CD14-positive monocyte (primary cell): ENCODE results near the gene CCNQ. TPM values are rescaled to one million over a fixed set of nuclear protein-coding genes. Genes with fewer than 3 reads are reported as not detected.

Experiments
- DNase-seq, 3 donors: peaks; one replicate each; pipeline ENCODE4 v3.0.0-alpha.2; 2011 to 2022
- H2AFZ ChIP-seq: 2 replicates; pipeline ENCODE4 v1.6.0; 2012; ENCODE audit warnings: mild to moderate bottlenecking, low read depth, low read length, inconsistent platforms; ENCODE audit not compliant: insufficient read depth, poor library complexity, severe bottlenecking
- H3K27ac ChIP-seq, 2 donors: 1 replicate in 1 of 2; 2 replicates in 1 of 2; pipeline ENCODE4 v1.5.1; 2012 to 2013; ENCODE audit warnings: low read length in 2 of 2, control low read depth in 1 of 2, inconsistent platforms in 1 of 2, low read depth in 1 of 2, mild to moderate bottlenecking in 1 of 2
- H3K27me3 ChIP-seq, 2 donors: one replicate each; pipeline versions ENCODE4 v1.6.0 to v1.6.1; 2011 to 2013; ENCODE audit warnings: low read length in 2 of 2; ENCODE audit not compliant: control insufficient read depth in 2 of 2, insufficient read depth in 2 of 2
- H3K36me3 ChIP-seq, 2 donors: replicated peaks in 1 of 2; 1 replicate in 1 of 2; 2 replicates in 1 of 2; pipeline versions ENCODE4 v1.5.1 to v1.6.1; 2012 to 2013; ENCODE audit warnings: low read length in 2 of 2, control low read depth in 1 of 2, inconsistent platforms in 1 of 2, mild to moderate bottlenecking in 1 of 2; ENCODE audit not compliant: insufficient read depth in 2 of 2, control insufficient read depth in 1 of 2
- H3K4me1 ChIP-seq, 2 donors: 1 replicate in 1 of 2; 2 replicates in 1 of 2; pipeline versions ENCODE4 v1.5.1 to v1.6.1; 2012 to 2013; ENCODE audit warnings: low read length in 2 of 2, control low read depth in 1 of 2, inconsistent platforms in 1 of 2, mild to moderate bottlenecking in 1 of 2, moderate library complexity in 1 of 2; ENCODE audit not compliant: insufficient read depth in 2 of 2, control insufficient read depth in 1 of 2
- H3K4me2 ChIP-seq: replicated peaks from 2 replicates; pipeline ENCODE3; 2012; ENCODE audit warnings: low read length, moderate library complexity, mild to moderate bottlenecking; ENCODE audit not compliant: poor library complexity, severe bottlenecking; ENCODE audit errors: extremely low read depth
- H3K4me3 ChIP-seq, 3 experiments: fragments of 200-600 bp in 1 of 3; sonication (generic) in 1 of 3; replicated peaks in 1 of 3; 1 replicate in 2 of 3; 2 replicates in 1 of 3; pipeline ENCODE4 v1.5.1; 2011 to 2013; ENCODE audit warnings: low read length in 3 of 3, mild to moderate bottlenecking in 3 of 3, control low read depth in 2 of 3, low read depth in 2 of 3, inconsistent platforms in 1 of 3, moderate library complexity in 1 of 3
- H3K79me2 ChIP-seq: 2 replicates; pipeline ENCODE4 v1.6.0; 2012; ENCODE audit warnings: mild to moderate bottlenecking, control low read depth, inconsistent platforms, low read length, moderate library complexity; ENCODE audit not compliant: insufficient read depth
- H3K9ac ChIP-seq: 2 replicates; pipeline ENCODE4 v1.6.0; 2017; ENCODE audit warnings: low read length, mild to moderate bottlenecking; ENCODE audit not compliant: insufficient read depth, poor library complexity, severe bottlenecking
- H3K9me3 ChIP-seq, 2 donors: replicated peaks in 1 of 2; 1 replicate in 1 of 2; 2 replicates in 1 of 2; pipeline versions ENCODE4 v1.5.1 to v1.6.1; 2012 to 2013; ENCODE audit warnings: low read length in 2 of 2, control low read depth in 1 of 2; ENCODE audit not compliant: control insufficient read depth in 1 of 2, insufficient read depth in 1 of 2
- H4K20me1 ChIP-seq: 2 replicates; pipeline ENCODE4 v1.6.0; 2012; ENCODE audit warnings: mild to moderate bottlenecking, low read length, control low read depth, moderate library complexity; ENCODE audit not compliant: insufficient read depth
- H3K27ac Mint-ChIP-seq, 7 donors: one replicate each; pipeline ENCODE4 v1.8.0; 2020; ENCODE audit warnings: mild to moderate bottlenecking in 7 of 7, mixed read lengths in 7 of 7, moderate library complexity in 6 of 7, inconsistent platforms in 2 of 7
- H3K27me3 Mint-ChIP-seq, 3 donors: one replicate each; pipeline ENCODE4 v1.8.0; 2021 to 2022; ENCODE audit warnings: low read depth in 3 of 3, mild to moderate bottlenecking in 3 of 3, mixed read lengths in 3 of 3, moderate library complexity in 3 of 3, inconsistent platforms in 1 of 3
- H3K36me3 Mint-ChIP-seq, 2 donors: one replicate each; pipeline ENCODE4 v1.8.0; 2020; ENCODE audit warnings: mixed read lengths in 2 of 2, inconsistent platforms in 1 of 2, mild to moderate bottlenecking in 1 of 2
- H3K4me1 Mint-ChIP-seq: one replicate; pipeline ENCODE4 v1.8.0; 2020; ENCODE audit warnings: mild to moderate bottlenecking, mixed read lengths
- H3K4me3 Mint-ChIP-seq, 2 donors: one replicate each; pipeline ENCODE4 v1.8.0; 2020; ENCODE audit warnings: mild to moderate bottlenecking in 2 of 2, mixed read lengths in 2 of 2, moderate library complexity in 1 of 2
- H3K9me3 Mint-ChIP-seq, 7 donors: one replicate each; pipeline ENCODE4 v1.8.0; 2020 to 2022; ENCODE audit warnings: mixed read lengths in 7 of 7, mild to moderate bottlenecking in 6 of 7, moderate library complexity in 6 of 7, inconsistent platforms in 2 of 7
- WGBS: methylation state at CpG from one replicate; pipeline ENCODE4 v1.1.5; 2013; ENCODE audit warnings: missing lambda C conversion rate; ENCODE audit not compliant: insufficient coverage; 5-methylcytosine and 5-hydroxymethylcytosine counted together
- intact Hi-C, 2 donors: fragments of 100-400 bp; cut with micrococcal nuclease; formaldehyde crosslinking; loops; one replicate each; pipeline versions ENCODE4 v1.15.0 to v1.15.1; 2023
- polyA plus RNA-seq, 3 donors: library from polyadenylated mRNA; depleted of rRNA in 1 of 3; unstranded in 2 of 3; stranded (reverse) in 1 of 3; fragments of 300-500 nt in 2 of 3; fragments of >200 nt in 1 of 3; fragmentation: Illumina TruSeq in 2 of 3; gene quantifications; 1 replicate in 2 of 3; 2 replicates in 1 of 3; pipeline ENCODE4 v1.2.3, GENCODE V29; 2012 to 2021
- TF ChIP-seq, protein P1 (sequence below): fragments of 200-600 bp; IDR thresholded peaks from one replicate; pipeline ENCODE4 v1.8.0; 2022; ENCODE audit warnings: antibody characterized with exemption, mild to moderate bottlenecking

The CCNQ gene
- polyA plus RNA-seq, 3 donors, result 21.8 to 35.6 (median 29.3) TPM

DNA sequence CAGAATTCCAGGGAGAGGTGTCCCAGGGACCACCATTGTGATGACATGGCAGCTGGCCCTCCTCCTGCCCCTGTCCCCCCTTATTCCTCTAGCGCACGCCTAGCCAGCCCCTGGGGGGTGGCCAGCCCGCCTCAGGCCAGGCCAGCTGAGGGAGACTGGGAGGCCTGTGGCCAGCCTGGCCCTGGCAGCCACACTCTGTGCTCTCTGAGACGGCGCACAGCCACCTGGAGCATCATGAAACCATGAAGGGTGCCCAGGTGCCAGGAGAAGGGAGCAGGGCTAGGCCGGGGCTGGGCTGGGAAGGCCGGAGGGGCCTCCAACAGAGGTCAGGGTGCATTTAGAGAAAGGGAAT lies 33.6 kb upstream of the CCNQ start:
- no peak overlapping the region for H3K4me3 Mint-ChIP-seq

DNA sequence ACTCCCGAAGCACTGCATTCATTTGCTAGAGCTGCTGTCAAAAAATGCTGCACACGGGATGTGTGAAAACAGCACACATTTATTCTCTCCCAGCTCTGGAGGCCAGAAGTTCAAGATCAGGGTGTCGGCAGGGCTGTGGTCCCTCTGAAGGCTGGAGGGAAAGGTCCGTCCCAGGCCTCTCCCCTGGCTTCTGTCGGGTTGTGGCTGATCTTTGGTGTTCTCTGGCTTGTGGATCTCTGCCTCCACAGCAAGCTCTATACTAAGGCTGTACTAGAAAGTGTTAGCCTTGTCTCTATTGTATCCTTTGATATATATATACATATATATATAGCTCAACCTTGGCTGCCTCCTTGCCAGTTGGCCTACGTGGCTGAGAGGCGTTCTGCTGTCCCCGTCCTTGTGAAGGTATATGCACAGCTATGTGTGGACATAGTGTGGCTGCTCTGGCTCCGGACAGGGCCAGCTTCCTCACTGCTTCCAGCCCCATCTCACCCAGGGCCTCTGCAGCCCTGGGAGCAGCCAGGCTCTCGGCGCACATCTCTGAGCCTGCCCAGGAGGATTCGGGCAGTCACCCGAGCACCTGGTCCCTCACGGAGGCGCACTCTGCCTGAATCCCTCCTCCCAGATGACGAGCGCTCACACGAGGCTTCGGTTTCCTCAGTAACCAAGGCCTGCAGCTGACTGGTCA lies 33.1 kb upstream of the CCNQ start:
- H3K36me3 Mint-ChIP-seq, result no peaks in the 10 kb centered on the region
- peaks cover 0 to 21% (median 9%) of the 10 kb centered on the region in 7 donors for H3K9me3 Mint-ChIP-seq
- Histone ChIP-seq H3K27ac (no peak overlapping the region), H3K9me3 (peaks cover 0 to 14% of the 10 kb centered on the region in 2 donors), H3K4me2 (no peak overlapping the region), H2AFZ (no peak overlapping the region), H3K36me3 (no peaks in the 10 kb centered on the region), H3K79me2 (no peaks in the 10 kb centered on the region), H3K4me3 (no peak overlapping the region), H3K4me1 (no peaks in the 10 kb centered on the region), H3K27me3 (no peaks in the 10 kb centered on the region), H4K20me1 (no peaks in the 10 kb centered on the region), H3K9ac (no peak overlapping the region)
- DNase-seq, result no peak
- 85% methylated on average over 4 of the region's 19 CpGs for WGBS
- intact Hi-C loops, result no loop called here
- H3K4me1 Mint-ChIP-seq, result no peaks in the 10 kb centered on the region
- no peak overlapping the region for H3K4me3 Mint-ChIP-seq
- H3K27ac Mint-ChIP-seq, result peak overlapping the region in 1 of 7 donors; percentile 19
- TF ChIP-seq, protein P1, sequence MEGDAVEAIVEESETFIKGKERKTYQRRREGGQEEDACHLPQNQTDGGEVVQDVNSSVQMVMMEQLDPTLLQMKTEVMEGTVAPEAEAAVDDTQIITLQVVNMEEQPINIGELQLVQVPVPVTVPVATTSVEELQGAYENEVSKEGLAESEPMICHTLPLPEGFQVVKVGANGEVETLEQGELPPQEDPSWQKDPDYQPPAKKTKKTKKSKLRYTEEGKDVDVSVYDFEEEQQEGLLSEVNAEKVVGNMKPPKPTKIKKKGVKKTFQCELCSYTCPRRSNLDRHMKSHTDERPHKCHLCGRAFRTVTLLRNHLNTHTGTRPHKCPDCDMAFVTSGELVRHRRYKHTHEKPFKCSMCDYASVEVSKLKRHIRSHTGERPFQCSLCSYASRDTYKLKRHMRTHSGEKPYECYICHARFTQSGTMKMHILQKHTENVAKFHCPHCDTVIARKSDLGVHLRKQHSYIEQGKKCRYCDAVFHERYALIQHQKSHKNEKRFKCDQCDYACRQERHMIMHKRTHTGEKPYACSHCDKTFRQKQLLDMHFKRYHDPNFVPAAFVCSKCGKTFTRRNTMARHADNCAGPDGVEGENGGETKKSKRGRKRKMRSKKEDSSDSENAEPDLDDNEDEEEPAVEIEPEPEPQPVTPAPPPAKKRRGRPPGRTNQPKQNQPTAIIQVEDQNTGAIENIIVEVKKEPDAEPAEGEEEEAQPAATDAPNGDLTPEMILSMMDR, result no peak
- H3K27me3 Mint-ChIP-seq, result peaks cover 2 to 8% (median 7%) of the 10 kb centered on the region in 3 donors

More for the DNA sequence above, 33.6 kb upstream of the CCNQ start:
- Histone ChIP-seq H3K4me1 (no peaks in the 10 kb centered on the region), H3K27ac (no peak overlapping the region), H3K36me3 (no peaks in the 10 kb centered on the region), H3K79me2 (no peaks in the 10 kb centered on the region), H4K20me1 (no peaks in the 10 kb centered on the region), H3K4me3 (no peak overlapping the region), H3K9ac (no peak overlapping the region), H3K27me3 (no peaks in the 10 kb centered on the region), H3K9me3 (peaks cover 0 to 14% of the 10 kb centered on the region in 2 donors), H2AFZ (no peak overlapping the region), H3K4me2 (no peak overlapping the region)
- intact Hi-C loops, result no loop called here
- Mint-ChIP-seq H3K9me3 (peaks cover 0 to 21% (median 8%) of the 10 kb centered on the region in 7 donors), H3K4me1 (no peaks in the 10 kb centered on the region), H3K27me3 (peaks cover 2 to 10% (median 7%) of the 10 kb centered on the region in 3 donors), H3K36me3 (no peaks in the 10 kb centered on the region), H3K27ac (no peak overlapping the region)
- WGBS, result 95% methylated on average over 4 of the region's 7 CpGs
- TF ChIP-seq, protein P1, result no peak
- DNase-seq, result no peak
